Osteoblast (primary cell): ENCODE data around the gene HIBADH. TPM values are rescaled to one million over a fixed set of nuclear protein-coding genes. Genes with fewer than 3 reads are reported as not detected.
"Not testable (repeated sequence)": the region's sequence is repeated elsewhere in the genome, so short reads cannot be mapped to it uniquely, and the experiment has no call there.

Source experiments
- DNase-seq: peaks from one replicate; pipeline ENCODE4 v3.0.0; 2011; ENCODE audit warnings: low spot score, mixed read lengths; ENCODE audit not compliant: insufficient read length; ENCODE audit errors: missing footprints
- H2AFZ ChIP-seq: 2 replicates; pipeline ENCODE4 v1.6.0; 2011; ENCODE audit warnings: mild to moderate bottlenecking, low read length
- H3K27ac ChIP-seq: 2 replicates; pipeline ENCODE4 v1.5.1; 2011; ENCODE audit warnings: mild to moderate bottlenecking, low read depth, low read length, moderate library complexity
- H3K27me3 ChIP-seq: 2 replicates; pipeline ENCODE4 v1.6.0; 2012; ENCODE audit warnings: mild to moderate bottlenecking, control low read depth, inconsistent platforms, low read length, moderate library complexity; ENCODE audit not compliant: insufficient read depth
- H3K36me3 ChIP-seq: 2 replicates; pipeline ENCODE4 v1.5.1; 2011; ENCODE audit warnings: mild to moderate bottlenecking, low read length, control low read depth, moderate library complexity; ENCODE audit not compliant: insufficient read depth
- H3K4me1 ChIP-seq: 2 replicates; pipeline ENCODE4 v1.5.1; 2011; ENCODE audit warnings: mild to moderate bottlenecking, low read length, control low read depth, moderate library complexity; ENCODE audit not compliant: insufficient read depth
- H3K4me2 ChIP-seq: 2 replicates; pipeline ENCODE4 v1.6.0; 2011; ENCODE audit warnings: mild to moderate bottlenecking, low read length; ENCODE audit not compliant: insufficient read depth
- H3K4me3 ChIP-seq: fragments of 200-600 bp; sonication (generic); 3 replicates; pipeline ENCODE4 v1.5.1; 2012; ENCODE audit warnings: mild to moderate bottlenecking, low read length, inconsistent platforms; ENCODE audit not compliant: insufficient read depth
- H3K79me2 ChIP-seq: 2 replicates; pipeline ENCODE4 v1.6.0; 2012; ENCODE audit warnings: mild to moderate bottlenecking, low read length, control low read depth, inconsistent platforms; ENCODE audit not compliant: insufficient read depth
- H3K9me3 ChIP-seq: 2 replicates; pipeline ENCODE4 v1.5.1; 2011; ENCODE audit warnings: low read depth, low read length, control low read depth
- H4K20me1 ChIP-seq: 2 replicates; pipeline ENCODE4 v1.6.0; 2012; ENCODE audit warnings: mild to moderate bottlenecking, low read length, control low read depth; ENCODE audit not compliant: insufficient read depth
- total RNA-seq: library from RNA; depleted of rRNA; stranded (reverse); fragments of >200 nt; gene quantifications from 2 replicates; pipeline ENCODE4 v1.2.3, GENCODE V29; 2012
- TF ChIP-seq, protein P1 (sequence below): IDR thresholded peaks from 2 replicates; pipeline ENCODE4 v1.5.1; 2011; ENCODE audit warnings: mild to moderate bottlenecking, low read depth, low read length, moderate library complexity; ENCODE audit errors: extremely low read depth

The HIBADH gene
- total RNA-seq, 1 donor = 76.0 TPM

DNA sequence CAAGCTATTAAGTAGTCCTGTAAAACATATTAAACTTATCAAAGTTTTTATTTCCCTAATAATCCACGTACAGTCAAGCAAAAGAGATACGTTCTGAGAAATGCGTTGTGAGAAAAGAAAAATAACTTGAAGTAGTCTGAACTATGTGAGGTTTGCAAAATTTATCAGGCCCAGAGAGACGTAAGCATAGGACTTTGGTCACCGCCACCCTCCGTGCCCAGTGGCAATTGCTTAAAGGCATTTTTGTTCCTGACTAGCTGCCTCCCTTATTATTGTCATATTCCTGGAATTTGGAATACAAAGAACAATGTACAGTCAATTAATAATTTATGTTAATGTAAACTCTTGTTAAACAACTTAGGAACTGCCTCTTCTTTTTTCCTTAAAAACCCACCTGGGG, 22.8 kb downstream of the HIBADH start:
- no peak for DNase-seq
- TF ChIP-seq, protein P1, sequence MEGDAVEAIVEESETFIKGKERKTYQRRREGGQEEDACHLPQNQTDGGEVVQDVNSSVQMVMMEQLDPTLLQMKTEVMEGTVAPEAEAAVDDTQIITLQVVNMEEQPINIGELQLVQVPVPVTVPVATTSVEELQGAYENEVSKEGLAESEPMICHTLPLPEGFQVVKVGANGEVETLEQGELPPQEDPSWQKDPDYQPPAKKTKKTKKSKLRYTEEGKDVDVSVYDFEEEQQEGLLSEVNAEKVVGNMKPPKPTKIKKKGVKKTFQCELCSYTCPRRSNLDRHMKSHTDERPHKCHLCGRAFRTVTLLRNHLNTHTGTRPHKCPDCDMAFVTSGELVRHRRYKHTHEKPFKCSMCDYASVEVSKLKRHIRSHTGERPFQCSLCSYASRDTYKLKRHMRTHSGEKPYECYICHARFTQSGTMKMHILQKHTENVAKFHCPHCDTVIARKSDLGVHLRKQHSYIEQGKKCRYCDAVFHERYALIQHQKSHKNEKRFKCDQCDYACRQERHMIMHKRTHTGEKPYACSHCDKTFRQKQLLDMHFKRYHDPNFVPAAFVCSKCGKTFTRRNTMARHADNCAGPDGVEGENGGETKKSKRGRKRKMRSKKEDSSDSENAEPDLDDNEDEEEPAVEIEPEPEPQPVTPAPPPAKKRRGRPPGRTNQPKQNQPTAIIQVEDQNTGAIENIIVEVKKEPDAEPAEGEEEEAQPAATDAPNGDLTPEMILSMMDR = no peak
- Histone ChIP-seq H3K9me3 (no peaks in the 10 kb centered on the region), H4K20me1 (no peaks in the 10 kb centered on the region), H3K27ac (no peak overlapping the region), H3K79me2 (peaks cover 28% of the 10 kb centered on the region), H3K4me1 (peaks cover 24% of the 10 kb centered on the region), H3K4me3 (no peak overlapping the region), H3K4me2 (no peak overlapping the region), H3K36me3 (no peaks in the 10 kb centered on the region), H2AFZ (no peak overlapping the region), H3K27me3 (no peaks in the 10 kb centered on the region)

DNA sequence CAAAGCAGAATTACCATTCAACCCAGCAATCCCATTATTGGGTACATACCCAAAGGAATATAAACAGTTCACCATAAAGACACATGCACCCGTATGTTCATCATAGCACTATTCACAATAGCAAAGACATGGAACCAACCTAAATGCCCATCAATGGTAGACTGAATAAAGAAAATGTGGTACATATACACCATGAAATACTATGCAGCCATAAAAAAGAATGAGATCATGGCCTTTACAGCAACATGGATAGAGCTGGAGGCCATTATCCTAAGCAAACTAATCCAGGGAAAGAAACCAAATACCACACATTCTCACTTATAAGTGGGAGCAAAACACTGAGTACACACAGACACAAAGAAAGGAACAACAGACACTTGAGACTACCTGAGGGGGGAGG, 23.6 kb downstream of the HIBADH start:
- not testable (repeated sequence) for H3K4me2 ChIP-seq, H3K9me3 ChIP-seq, H2AFZ ChIP-seq, H3K4me3 ChIP-seq, H3K27ac ChIP-seq, H3K27me3 ChIP-seq, H3K36me3 ChIP-seq, DNase-seq, H4K20me1 ChIP-seq
- H3K4me1 ChIP-seq = peaks cover 24% of the 10 kb centered on the region
- peaks cover 30% of the 10 kb centered on the region for H3K79me2 ChIP-seq

DNA sequence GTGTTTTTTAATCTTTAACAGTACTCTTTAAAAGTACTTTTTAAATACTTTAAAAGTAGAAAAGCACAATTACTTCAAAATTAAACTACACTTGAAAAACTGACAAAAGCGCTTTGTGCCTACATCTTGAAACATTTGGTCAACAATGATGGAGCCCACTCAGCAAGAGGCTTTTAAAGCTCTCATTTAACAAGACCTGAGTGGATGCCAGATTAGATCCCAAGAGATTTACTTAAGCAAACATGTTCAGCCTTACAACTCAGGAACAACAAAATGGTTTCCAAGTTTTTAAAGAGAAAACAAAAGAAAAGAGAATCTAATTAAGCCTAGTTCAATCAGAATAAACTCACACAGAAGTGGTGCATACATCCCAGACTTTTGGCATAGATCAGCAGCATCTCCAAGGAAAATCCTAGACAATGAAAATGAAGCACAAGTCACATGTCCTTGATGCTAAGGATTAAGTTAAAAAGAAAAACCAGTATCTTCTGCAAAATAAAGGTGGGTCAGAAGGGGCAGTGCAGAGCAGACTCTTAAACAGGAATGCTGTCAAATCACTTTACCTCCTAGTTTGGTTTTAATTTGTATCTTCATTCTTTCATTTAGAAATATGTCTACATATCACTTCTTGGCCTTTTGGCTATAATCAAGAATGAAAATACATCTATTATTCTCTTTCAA, 26.2 kb downstream of the HIBADH start:
- H3K27me3 ChIP-seq = no peaks in the 10 kb centered on the region
- no peaks in the 10 kb centered on the region for H3K9me3 ChIP-seq
- no peak overlapping the region for H3K4me3 ChIP-seq
- H3K36me3 ChIP-seq = no peaks in the 10 kb centered on the region
- H3K79me2 ChIP-seq = peaks cover 30% of the 10 kb centered on the region
- H2AFZ ChIP-seq = no peak overlapping the region
- H4K20me1 ChIP-seq = no peaks in the 10 kb centered on the region
- no peak overlapping the region for H3K4me2 ChIP-seq
- H3K27ac ChIP-seq = no peak overlapping the region
- TF ChIP-seq, protein P1 = no peak
- DNase-seq = no peak
- peaks cover 19% of the 10 kb centered on the region for H3K4me1 ChIP-seq

DNA sequence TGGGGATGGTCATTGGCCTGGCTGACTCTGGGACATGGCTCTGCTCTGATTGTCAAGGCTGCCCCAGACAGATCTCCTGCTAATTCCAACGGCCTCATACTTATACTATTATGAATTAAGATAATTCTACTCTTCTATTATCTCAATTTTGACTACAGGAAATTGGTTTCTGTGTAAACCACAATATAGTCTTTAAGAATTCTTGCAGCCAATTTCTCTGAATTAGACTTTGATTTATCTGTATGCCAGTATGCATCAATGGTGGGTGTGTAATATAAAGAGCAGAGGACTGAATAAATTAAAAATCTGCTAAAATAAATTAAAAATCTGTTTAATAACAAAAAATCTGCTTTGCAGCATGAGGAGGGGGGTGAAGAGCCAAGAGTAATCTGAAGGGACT, 27.0 kb downstream of the HIBADH start:
- no peaks in the 10 kb centered on the region for H4K20me1 ChIP-seq
- H3K4me1 ChIP-seq = peaks cover 18% of the 10 kb centered on the region
- no peaks in the 10 kb centered on the region for H3K27me3 ChIP-seq
- no peak for DNase-seq
- H3K4me3 ChIP-seq = no peak overlapping the region
- H3K36me3 ChIP-seq = no peaks in the 10 kb centered on the region
- TF ChIP-seq, protein P1 = no peak
- no peak overlapping the region for H3K4me2 ChIP-seq
- no peak overlapping the region for H3K27ac ChIP-seq
- H2AFZ ChIP-seq = no peak overlapping the region
- H3K79me2 ChIP-seq = peaks cover 30% of the 10 kb centered on the region
- H3K9me3 ChIP-seq = no peaks in the 10 kb centered on the region
